Ishikawa (cell line): Measurements from ENCODE around the gene ARID1B.

Experiments used
- CEBPB ChIP-seq: IDR thresholded peaks from 2 replicates; pipeline ENCODE4 v1.6.1; 2012
- CREB1 ChIP-seq: IDR thresholded peaks from 2 replicates; pipeline ENCODE4 v1.6.1; 2012; ENCODE audit warnings: low read depth
- EGR1 ChIP-seq: IDR thresholded peaks from 2 replicates; pipeline ENCODE4 v1.6.1; 2012
- EP300 ChIP-seq: IDR thresholded peaks from 2 replicates; pipeline ENCODE4 v1.6.1; 2012; ENCODE audit warnings: borderline replicate concordance
- FOXM1 ChIP-seq: IDR thresholded peaks from 2 replicates; pipeline ENCODE4 v1.6.1; 2012; ENCODE audit warnings: low read depth, borderline replicate concordance
- NFIC ChIP-seq: IDR thresholded peaks from 2 replicates; pipeline ENCODE4 v1.6.1; 2012
- RAD21 ChIP-seq: IDR thresholded peaks from 2 replicates; pipeline ENCODE4 v1.6.1; 2012; ENCODE audit warnings: low read depth
- TAF1 ChIP-seq: IDR thresholded peaks from 2 replicates; pipeline ENCODE4 v1.6.1; 2012; ENCODE audit warnings: low read depth, mild to moderate bottlenecking
- TCF12 ChIP-seq: IDR thresholded peaks from 2 replicates; pipeline ENCODE4 v1.6.1; 2012; ENCODE audit warnings: low read depth
- TEAD4 ChIP-seq: IDR thresholded peaks from 2 replicates; pipeline ENCODE4 v1.6.1; 2012
- YY1 ChIP-seq: IDR thresholded peaks from 2 replicates; pipeline ENCODE4 v1.6.1; 2012; ENCODE audit warnings: low read depth
- ZBTB7A ChIP-seq: IDR thresholded peaks from 2 replicates; pipeline ENCODE4 v1.6.1; 2012; ENCODE audit warnings: low read depth
- TF ChIP-seq, protein P1 (sequence below): IDR thresholded peaks from 2 replicates; pipeline ENCODE4 v1.6.1; 2012; ENCODE audit warnings: low read depth, mild to moderate bottlenecking
- TF ChIP-seq, protein P2 (sequence below): IDR thresholded peaks from 2 replicates; pipeline ENCODE4 v1.6.1; 2012
- TF ChIP-seq, protein P3 (sequence below): IDR thresholded peaks from 2 replicates; pipeline ENCODE4 v1.6.1; 2012

ARID1B gene

DNA sequence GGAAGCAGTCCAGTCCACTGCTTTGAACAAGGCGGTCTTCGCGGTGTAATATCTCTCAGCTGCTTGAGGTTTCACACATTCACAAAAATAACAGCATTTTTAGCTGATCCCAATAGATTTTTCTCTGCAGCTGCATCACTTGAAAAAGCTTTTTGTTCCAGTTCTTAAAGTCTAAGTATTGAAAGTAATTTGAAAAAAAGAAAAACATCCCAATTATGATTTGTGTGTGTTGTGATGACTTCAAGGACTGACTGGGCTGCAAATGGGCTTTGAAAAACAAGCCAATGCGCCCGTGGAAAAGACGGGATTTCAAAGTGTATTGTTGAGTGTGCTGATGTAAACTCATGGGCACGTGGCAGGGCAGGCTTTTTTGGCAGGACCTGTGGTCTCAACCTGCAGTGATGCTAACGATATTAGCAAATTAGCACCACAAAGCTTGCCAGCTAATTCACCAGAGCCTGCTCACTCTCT lies 395.1 kb downstream of the ARID1B start:
- TF ChIP-seq TEAD4: no peak
- TF ChIP-seq ZBTB7A: no peak
- TF ChIP-seq TAF1: no peak
- TF ChIP-seq YY1: no peak
- TF ChIP-seq TCF12: no peak
- TF ChIP-seq RAD21: no peak

DNA sequence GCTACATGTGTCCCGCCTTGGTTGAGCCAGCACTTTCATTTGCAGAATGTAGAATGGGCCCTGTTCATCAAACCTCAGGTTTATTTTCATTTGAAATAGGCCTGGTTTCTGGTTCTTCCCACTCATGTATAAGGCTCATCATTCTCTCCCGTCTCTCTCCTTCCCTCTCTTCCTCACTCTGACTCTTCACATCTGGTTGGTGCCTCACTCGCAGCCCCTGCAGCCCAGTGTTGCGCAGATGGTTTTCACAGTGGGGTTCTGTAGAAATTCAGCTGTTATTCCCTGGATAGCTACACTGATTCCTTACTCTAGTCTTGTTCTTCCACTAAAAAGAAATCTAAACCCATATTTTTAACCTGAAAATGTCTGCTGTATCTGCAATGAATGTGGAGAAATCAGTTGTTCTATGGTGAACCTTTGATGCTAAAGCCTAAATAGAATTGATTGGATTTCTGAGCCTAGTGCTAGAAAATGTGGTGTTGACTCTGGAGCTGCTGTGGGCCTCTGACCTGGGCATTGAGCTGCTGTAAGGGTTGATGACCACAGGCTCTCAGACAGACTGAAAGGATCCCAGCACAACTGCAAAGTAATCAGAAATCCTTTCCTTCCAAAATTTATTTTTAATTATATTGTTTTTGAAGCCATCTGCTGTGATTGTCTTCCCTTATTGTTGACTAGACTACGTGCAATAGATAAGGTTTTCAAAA lies 395.8 kb downstream of the ARID1B start:
- TF ChIP-seq, protein P1, sequence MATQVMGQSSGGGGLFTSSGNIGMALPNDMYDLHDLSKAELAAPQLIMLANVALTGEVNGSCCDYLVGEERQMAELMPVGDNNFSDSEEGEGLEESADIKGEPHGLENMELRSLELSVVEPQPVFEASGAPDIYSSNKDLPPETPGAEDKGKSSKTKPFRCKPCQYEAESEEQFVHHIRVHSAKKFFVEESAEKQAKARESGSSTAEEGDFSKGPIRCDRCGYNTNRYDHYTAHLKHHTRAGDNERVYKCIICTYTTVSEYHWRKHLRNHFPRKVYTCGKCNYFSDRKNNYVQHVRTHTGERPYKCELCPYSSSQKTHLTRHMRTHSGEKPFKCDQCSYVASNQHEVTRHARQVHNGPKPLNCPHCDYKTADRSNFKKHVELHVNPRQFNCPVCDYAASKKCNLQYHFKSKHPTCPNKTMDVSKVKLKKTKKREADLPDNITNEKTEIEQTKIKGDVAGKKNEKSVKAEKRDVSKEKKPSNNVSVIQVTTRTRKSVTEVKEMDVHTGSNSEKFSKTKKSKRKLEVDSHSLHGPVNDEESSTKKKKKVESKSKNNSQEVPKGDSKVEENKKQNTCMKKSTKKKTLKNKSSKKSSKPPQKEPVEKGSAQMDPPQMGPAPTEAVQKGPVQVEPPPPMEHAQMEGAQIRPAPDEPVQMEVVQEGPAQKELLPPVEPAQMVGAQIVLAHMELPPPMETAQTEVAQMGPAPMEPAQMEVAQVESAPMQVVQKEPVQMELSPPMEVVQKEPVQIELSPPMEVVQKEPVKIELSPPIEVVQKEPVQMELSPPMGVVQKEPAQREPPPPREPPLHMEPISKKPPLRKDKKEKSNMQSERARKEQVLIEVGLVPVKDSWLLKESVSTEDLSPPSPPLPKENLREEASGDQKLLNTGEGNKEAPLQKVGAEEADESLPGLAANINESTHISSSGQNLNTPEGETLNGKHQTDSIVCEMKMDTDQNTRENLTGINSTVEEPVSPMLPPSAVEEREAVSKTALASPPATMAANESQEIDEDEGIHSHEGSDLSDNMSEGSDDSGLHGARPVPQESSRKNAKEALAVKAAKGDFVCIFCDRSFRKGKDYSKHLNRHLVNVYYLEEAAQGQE: no peak
- TF ChIP-seq EGR1: no peak
- no peak for TF ChIP-seq FOXM1
- TF ChIP-seq YY1: no peak
- TF ChIP-seq TAF1: no peak
- no peak for TF ChIP-seq EP300
- no peak for TF ChIP-seq TEAD4
- TF ChIP-seq TCF12: no peak
- TF ChIP-seq RAD21: no peak
- TF ChIP-seq NFIC: no peak
- TF ChIP-seq, protein P2, sequence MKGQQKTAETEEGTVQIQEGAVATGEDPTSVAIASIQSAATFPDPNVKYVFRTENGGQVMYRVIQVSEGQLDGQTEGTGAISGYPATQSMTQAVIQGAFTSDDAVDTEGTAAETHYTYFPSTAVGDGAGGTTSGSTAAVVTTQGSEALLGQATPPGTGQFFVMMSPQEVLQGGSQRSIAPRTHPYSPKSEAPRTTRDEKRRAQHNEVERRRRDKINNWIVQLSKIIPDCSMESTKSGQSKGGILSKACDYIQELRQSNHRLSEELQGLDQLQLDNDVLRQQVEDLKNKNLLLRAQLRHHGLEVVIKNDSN: no peak
- no peak for TF ChIP-seq ZBTB7A
- TF ChIP-seq, protein P3, sequence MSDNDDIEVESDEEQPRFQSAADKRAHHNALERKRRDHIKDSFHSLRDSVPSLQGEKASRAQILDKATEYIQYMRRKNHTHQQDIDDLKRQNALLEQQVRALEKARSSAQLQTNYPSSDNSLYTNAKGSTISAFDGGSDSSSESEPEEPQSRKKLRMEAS: no peak
- no peak for TF ChIP-seq CEBPB
- TF ChIP-seq CREB1: no peak

DNA sequence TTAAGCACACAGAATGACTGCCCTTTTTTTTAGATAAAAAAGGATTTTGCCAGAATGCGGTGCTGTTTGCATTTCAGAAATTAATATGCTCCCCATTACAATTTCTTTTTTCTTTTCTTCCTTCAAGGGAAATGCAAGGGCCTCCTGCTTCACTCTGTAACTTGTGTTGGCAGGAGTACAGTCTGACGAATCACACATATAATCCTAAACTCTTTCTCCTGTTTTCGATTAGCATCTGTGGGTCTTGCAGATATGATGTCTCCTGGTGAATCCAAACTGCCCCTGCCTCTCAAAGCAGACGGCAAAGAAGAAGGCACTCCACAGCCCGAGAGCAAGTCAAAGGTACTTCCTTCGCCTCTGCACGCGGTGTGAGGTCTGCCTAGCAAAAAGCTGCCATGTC lies 396.6 kb downstream of the ARID1B start:
- TF ChIP-seq TEAD4 (no peak), CREB1 (no peak), TAF1 (no peak), TCF12 (no peak), FOXM1 (no peak), RAD21 (no peak)
- TF ChIP-seq, protein P3: no peak
- TF ChIP-seq, protein P2: no peak

DNA sequence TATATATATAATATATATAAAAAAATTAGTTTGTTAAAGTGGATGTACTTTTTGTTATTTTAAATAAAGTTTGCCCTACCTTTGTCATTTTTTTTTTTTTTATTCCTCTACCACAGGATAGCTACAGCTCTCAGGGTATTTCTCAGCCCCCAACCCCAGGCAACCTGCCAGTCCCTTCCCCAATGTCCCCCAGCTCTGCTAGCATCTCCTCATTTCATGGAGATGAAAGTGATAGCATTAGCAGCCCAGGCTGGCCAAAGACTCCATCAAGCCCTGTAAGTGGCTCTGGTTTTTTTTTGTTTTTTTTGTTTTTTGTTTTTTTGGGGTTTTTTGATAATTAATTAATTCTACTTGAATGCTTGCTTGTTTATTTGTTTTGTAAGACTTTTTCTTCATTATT lies 397.6 kb downstream of the ARID1B start:
- TF ChIP-seq RAD21: no peak

DNA sequence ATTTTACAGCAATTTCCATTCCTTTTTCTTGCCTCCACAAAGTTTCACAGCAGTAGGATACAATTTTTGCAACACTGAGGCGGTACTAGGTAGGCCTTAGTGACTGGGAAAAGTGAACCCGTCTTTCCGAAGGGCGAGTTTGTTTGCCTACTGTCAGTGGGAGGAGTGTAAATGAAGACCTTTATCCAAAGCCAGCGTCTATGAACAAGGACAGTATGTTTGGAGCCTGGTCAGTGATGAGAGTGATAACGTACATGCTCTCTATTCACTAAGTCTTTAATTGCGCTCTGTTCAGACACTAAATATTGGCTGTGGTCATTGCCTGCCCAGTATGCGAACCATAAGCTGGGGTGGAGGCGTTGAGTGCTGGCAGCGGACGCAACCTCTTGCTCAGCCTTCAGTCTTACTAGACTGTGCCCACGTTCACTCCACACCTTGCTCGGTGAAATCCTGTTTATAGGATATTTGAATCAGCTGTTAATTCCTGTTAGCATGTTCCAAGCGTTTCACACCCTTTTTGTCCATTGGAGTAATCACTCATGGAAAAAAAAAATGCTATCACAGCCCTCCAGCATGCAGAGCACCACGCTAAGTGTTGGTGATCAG lies 400.7 kb downstream of the ARID1B start:
- TF ChIP-seq, protein P1: no peak
- TF ChIP-seq, protein P2: no peak
- TF ChIP-seq ZBTB7A (no peak), FOXM1 (no peak), YY1 (no peak), NFIC (no peak), EGR1 (no peak), TEAD4 (no peak), CREB1 (no peak), TAF1 (no peak)
- TF ChIP-seq, protein P3: no peak
